ENCODE measurements around the gene CEP128.

The CEP128 gene

GRCh38 chr14:80941241-80942185, at the start of gene CEP128:
CEP128 (minus strand) TSS chr14:80941738.
- H3K9ac ChIP-seq (ENCODE audit: insufficient read length, low read depth) = peak within 1 kb of the TSS; percentile 80
- no peaks in the 10 kb centered on the region for H3K4me1 ChIP-seq (ENCODE audit: insufficient read depth, insufficient read length)
- TF ChIP-seq ZNF274 (IDR thresholded peaks at IDR 0.05; ENCODE audit: low read depth, low read length) (no peak), SUZ12 (IDR thresholded peaks at IDR 0.05; ENCODE audit: extremely low read depth, insufficient read depth, insufficient read length) (no peak), YY1 (IDR thresholded peaks at IDR 0.05; ENCODE audit: insufficient read depth, insufficient read length) (no peak)
- DNase-seq (ENCODE audit: low read depth, low spot score) = peak; percentile 90
- H3K9me3 ChIP-seq (ENCODE audit: insufficient read depth, low read length) = no peaks in the 10 kb centered on the region
- peak within 1 kb of the TSS; percentile 77 for H3K4me3 ChIP-seq (ENCODE audit: insufficient read length, low read depth)
- H3K27me3 ChIP-seq (ENCODE audit: insufficient read depth, insufficient read length) = no peaks in the 10 kb centered on the region
- H3K36me3 ChIP-seq (ENCODE audit: insufficient read depth, insufficient read length, low read length) = peaks cover 8% of the 10 kb centered on the region

- no peak for DNase-seq (ENCODE audit: low read depth, low spot score)
- Histone ChIP-seq H3K4me3 (ENCODE audit: insufficient read length, low read depth) (no peak overlapping the region), H3K4me1 (ENCODE audit: insufficient read depth, insufficient read length) (no peaks in the 10 kb centered on the region), H3K36me3 (ENCODE audit: insufficient read depth, insufficient read length, low read length) (no peaks in the 10 kb centered on the region), H3K9ac (ENCODE audit: insufficient read length, low read depth) (no peak overlapping the region), H3K9me3 (ENCODE audit: insufficient read depth, low read length) (no peaks in the 10 kb centered on the region), H3K27me3 (ENCODE audit: insufficient read depth, insufficient read length) (no peaks in the 10 kb centered on the region)
- TF ChIP-seq SUZ12 (IDR thresholded peaks at IDR 0.05; ENCODE audit: extremely low read depth, insufficient read depth, insufficient read length) = no peak
- TF ChIP-seq ZNF274 (IDR thresholded peaks at IDR 0.05; ENCODE audit: low read depth, low read length) = no peak
- TF ChIP-seq YY1 (IDR thresholded peaks at IDR 0.05; ENCODE audit: insufficient read depth, insufficient read length) = no peak
Measured at GRCh38 chr14:80988735-80989429, 47.3 kb upstream of the CEP128 start.

DNA sequence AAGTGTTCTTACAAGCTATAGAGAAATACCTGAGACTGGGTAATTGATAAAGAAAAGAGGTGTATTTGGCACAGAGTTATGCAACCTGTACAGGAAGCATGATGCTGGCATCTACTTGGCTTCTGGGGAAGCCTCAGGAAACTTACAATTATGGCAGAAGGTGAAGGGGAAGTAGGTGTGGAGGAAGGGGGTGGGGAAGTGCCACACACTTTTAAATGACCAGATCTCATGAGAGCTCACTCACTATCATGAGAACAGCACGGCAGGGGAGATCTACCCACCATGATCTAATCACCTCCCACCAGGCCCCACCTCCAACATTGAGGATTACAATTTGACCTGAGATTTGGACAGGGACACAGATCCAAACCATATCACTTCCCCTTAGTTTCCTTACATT, 46.7 kb upstream of the CEP128 start:
- Histone ChIP-seq H3K36me3 (ENCODE audit: insufficient read depth, insufficient read length, low read length) (no peaks in the 10 kb centered on the region), H3K4me1 (ENCODE audit: insufficient read depth, insufficient read length) (no peaks in the 10 kb centered on the region), H3K9me3 (ENCODE audit: insufficient read depth, low read length) (no peaks in the 10 kb centered on the region), H3K4me3 (ENCODE audit: insufficient read length, low read depth) (no peak overlapping the region), H3K27me3 (ENCODE audit: insufficient read depth, insufficient read length) (no peaks in the 10 kb centered on the region), H3K9ac (ENCODE audit: insufficient read length, low read depth) (no peak overlapping the region)
- no peak for DNase-seq (ENCODE audit: low read depth, low spot score)
- TF ChIP-seq SUZ12 (IDR thresholded peaks at IDR 0.05; ENCODE audit: extremely low read depth, insufficient read depth, insufficient read length) = no peak
- no peak for TF ChIP-seq YY1 (IDR thresholded peaks at IDR 0.05; ENCODE audit: insufficient read depth, insufficient read length)
- TF ChIP-seq ZNF274 (IDR thresholded peaks at IDR 0.05; ENCODE audit: low read depth, low read length) = no peak

DNA sequence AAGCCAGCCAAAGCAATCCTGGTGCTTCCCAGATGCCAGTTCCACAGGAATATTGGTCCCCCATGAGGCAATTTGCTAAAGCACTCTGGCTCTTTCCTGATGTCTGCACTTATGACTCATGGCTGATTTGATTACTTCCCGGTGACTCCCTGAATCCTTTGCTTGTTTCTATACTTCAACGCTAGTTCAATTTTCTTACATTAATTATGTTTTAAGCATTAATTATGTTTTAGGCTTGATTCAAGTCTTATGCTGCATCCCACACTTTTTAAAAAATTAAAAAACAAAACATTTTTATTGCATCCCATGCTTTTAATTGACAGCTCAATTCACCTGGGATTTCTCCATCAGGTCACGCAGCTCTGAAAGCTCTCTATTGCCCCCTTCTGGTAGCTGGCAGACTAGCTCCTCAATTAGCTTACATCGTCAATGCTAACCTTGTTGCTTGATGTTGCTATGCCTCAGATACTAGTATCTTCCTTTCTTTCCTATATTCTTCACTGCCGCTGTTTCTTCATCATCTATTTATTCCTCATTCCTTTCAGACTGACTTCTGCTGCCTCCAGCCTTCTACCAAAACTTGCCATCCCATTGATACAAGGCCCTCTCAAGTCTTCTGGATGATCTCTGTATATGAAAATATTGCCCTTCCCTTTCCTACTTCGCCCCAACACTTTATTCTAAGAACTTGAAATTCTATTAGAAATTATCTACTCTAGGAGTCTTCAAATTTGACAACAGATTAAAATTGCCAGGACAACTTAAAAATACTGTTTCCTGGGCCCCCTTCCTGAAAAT, 45.9 kb upstream of the CEP128 start:
- no peak for TF ChIP-seq SUZ12 (IDR thresholded peaks at IDR 0.05; ENCODE audit: extremely low read depth, insufficient read depth, insufficient read length)
- no peak for TF ChIP-seq ZNF274 (IDR thresholded peaks at IDR 0.05; ENCODE audit: low read depth, low read length)
- TF ChIP-seq YY1 (IDR thresholded peaks at IDR 0.05; ENCODE audit: insufficient read depth, insufficient read length) = no peak
- H3K27me3 ChIP-seq (ENCODE audit: insufficient read depth, insufficient read length) = no peaks in the 10 kb centered on the region
- H3K9me3 ChIP-seq (ENCODE audit: insufficient read depth, low read length) = no peaks in the 10 kb centered on the region
- no peak overlapping the region for H3K4me3 ChIP-seq (ENCODE audit: insufficient read length, low read depth)
- no peaks in the 10 kb centered on the region for H3K36me3 ChIP-seq (ENCODE audit: insufficient read depth, insufficient read length, low read length)
- no peaks in the 10 kb centered on the region for H3K4me1 ChIP-seq (ENCODE audit: insufficient read depth, insufficient read length)
- H3K9ac ChIP-seq (ENCODE audit: insufficient read length, low read depth) = no peak overlapping the region
- peak; percentile 30 for DNase-seq (ENCODE audit: low read depth, low spot score)

DNA sequence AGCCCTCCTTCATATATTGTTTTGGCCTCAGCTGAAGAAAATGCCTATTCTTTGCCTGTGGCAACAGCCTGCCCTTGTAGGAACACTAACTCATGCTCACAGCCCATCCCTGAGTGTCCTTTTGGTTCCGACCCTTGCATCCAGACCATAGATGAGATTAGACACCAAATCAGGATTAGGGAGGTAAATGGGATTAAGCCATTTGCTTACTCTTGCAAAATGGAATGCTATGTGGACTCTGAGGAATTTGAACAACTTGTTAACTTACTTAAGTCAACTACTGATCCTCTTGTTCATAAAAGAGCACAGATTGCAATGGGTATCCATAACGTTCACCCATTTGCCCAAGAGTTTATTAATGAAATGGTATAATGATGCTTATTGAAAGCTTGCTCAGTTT, 41.2 kb upstream of the CEP128 start:
- Histone ChIP-seq H3K9me3 (ENCODE audit: insufficient read depth, low read length) (no peaks in the 10 kb centered on the region), H3K9ac (ENCODE audit: insufficient read length, low read depth) (no peak overlapping the region), H3K4me1 (ENCODE audit: insufficient read depth, insufficient read length) (no peaks in the 10 kb centered on the region), H3K36me3 (ENCODE audit: insufficient read depth, insufficient read length, low read length) (no peaks in the 10 kb centered on the region), H3K4me3 (ENCODE audit: insufficient read length, low read depth) (no peak overlapping the region), H3K27me3 (ENCODE audit: insufficient read depth, insufficient read length) (no peaks in the 10 kb centered on the region)
- no peak for TF ChIP-seq YY1 (IDR thresholded peaks at IDR 0.05; ENCODE audit: insufficient read depth, insufficient read length)
- no peak for TF ChIP-seq ZNF274 (IDR thresholded peaks at IDR 0.05; ENCODE audit: low read depth, low read length)
- no peak for TF ChIP-seq SUZ12 (IDR thresholded peaks at IDR 0.05; ENCODE audit: extremely low read depth, insufficient read depth, insufficient read length)
- no peak for DNase-seq (ENCODE audit: low read depth, low spot score)

GRCh38 chr14:80981673-80982072, 40.1 kb upstream of the CEP128 start:
- TF ChIP-seq ZNF274 (IDR thresholded peaks at IDR 0.05; ENCODE audit: low read depth, low read length) (no peak), SUZ12 (IDR thresholded peaks at IDR 0.05; ENCODE audit: extremely low read depth, insufficient read depth, insufficient read length) (no peak), YY1 (IDR thresholded peaks at IDR 0.05; ENCODE audit: insufficient read depth, insufficient read length) (no peak)
- no peak for DNase-seq (ENCODE audit: low read depth, low spot score)
- no peak overlapping the region for H3K4me3 ChIP-seq (ENCODE audit: insufficient read length, low read depth)
- H3K36me3 ChIP-seq (ENCODE audit: insufficient read depth, insufficient read length, low read length) = no peaks in the 10 kb centered on the region
- no peaks in the 10 kb centered on the region for H3K4me1 ChIP-seq (ENCODE audit: insufficient read depth, insufficient read length)
- no peak overlapping the region for H3K9ac ChIP-seq (ENCODE audit: insufficient read length, low read depth)
- H3K27me3 ChIP-seq (ENCODE audit: insufficient read depth, insufficient read length) = no peaks in the 10 kb centered on the region
- no peaks in the 10 kb centered on the region for H3K9me3 ChIP-seq (ENCODE audit: insufficient read depth, low read length)
